GM21526 (cell line): Measurements from ENCODE around the gene SH3RF3.
"Not testable (repeated sequence)": the region's sequence is repeated elsewhere in the genome, so short reads cannot be mapped to it uniquely, and the experiment has no call there.

Experiments
- ATAC-seq: cut with Tn5 transposase; IDR thresholded peaks from one replicate; pipeline ENCODE4 v1.9.1; 2021; ENCODE audit warnings: moderate library complexity; ENCODE audit not compliant: unreplicated experiment, low FRiP score

Gene SH3RF3

DNA sequence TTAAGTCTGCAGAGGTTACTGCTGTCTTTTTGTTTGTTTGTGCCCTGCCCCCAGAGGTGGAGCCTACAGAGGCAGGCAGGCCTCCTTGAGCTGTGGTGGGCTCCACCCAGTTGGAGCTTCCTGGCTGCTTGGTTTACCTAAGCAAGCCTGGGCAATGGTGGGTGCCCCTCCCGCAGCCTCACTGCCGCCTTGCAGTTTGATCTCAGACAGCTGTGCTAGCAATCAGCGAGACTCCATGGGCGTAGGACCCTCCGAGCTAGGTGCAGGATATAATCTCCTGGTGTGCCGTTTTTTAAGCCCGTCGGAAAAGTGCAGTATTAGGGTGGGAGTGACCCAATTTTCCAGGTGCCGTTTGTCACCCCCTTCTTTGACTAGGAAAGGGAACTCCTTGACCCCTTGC, 11.8 kb upstream of the SH3RF3 start:
- not testable (repeated sequence) for ATAC-seq

DNA sequence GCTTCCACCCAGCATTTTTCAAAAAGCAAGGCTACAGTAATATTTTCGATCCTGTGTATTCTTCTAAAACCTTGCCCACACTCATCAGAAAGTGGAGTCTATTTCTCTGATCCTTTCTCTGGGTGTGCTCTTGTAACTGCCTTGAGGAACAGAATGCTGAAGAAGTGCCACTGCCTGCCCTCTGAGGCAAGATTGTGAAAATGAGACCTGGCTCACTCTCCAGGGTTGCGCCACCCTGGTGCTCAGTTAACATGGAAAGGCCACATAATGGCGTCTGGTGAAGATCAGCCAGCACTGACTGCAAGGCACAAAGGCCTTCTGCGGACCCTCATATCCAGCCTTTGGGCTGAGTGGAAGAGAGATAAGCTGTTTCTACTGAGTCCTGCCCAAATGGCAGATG, 11.2 kb upstream of the SH3RF3 start:
- no peak for ATAC-seq

GRCh38 chr2:109118321-109118720, 10.7 kb upstream of the SH3RF3 start:
- ATAC-seq = no peak

- no peak for ATAC-seq
Observed at GRCh38 chr2:109120166-109120565, 8.8 kb upstream of the SH3RF3 start.

- not testable (repeated sequence) for ATAC-seq
Observed at GRCh38 chr2:109120686-109121085, 8.3 kb upstream of the SH3RF3 start.

- no peak for ATAC-seq
Observed at GRCh38 chr2:109123586-109124201, 5.3 kb upstream of the SH3RF3 start.

- no peak for ATAC-seq
Observed at GRCh38 chr2:109124982-109125592, 3.9 kb upstream of the SH3RF3 start.

GRCh38 chr2:109125593-109126500, 3.2 kb upstream of the SH3RF3 start:
- ATAC-seq = no peak

- ATAC-seq = no peak
Observed at GRCh38 chr2:109126501-109126860, 2.5 kb upstream of the SH3RF3 start.

- ATAC-seq = no peak
Observed at GRCh38 chr2:109127556-109127955, 1.4 kb upstream of the SH3RF3 start.

GRCh38 chr2:109128048-109128615, 873 bp upstream of the SH3RF3 start:
- no peak for ATAC-seq

DNA sequence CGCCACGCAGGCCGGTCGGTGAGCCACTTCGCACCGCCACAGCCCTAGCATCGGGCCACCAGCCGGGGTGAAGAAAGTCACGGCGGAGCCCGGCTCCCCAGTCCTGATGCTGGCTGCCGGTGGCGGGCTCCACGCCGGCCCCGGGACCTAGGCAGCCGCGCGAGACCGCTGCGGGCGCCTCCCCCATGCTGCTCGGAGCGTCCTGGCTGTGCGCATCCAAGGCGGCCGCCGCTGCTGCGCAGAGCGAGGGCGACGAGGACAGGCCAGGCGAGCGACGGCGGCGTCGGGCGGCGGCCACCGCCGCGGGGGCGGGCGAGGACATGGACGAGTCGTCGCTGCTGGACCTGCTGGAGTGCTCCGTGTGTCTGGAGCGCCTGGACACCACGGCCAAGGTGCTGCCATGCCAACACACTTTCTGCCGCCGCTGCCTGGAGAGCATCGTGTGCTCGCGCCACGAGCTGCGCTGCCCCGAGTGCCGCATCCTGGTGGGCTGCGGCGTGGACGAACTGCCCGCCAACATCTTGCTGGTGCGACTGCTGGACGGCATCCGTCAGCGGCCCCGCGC, 433 bp downstream of the SH3RF3 start:
- no peak for ATAC-seq

DNA sequence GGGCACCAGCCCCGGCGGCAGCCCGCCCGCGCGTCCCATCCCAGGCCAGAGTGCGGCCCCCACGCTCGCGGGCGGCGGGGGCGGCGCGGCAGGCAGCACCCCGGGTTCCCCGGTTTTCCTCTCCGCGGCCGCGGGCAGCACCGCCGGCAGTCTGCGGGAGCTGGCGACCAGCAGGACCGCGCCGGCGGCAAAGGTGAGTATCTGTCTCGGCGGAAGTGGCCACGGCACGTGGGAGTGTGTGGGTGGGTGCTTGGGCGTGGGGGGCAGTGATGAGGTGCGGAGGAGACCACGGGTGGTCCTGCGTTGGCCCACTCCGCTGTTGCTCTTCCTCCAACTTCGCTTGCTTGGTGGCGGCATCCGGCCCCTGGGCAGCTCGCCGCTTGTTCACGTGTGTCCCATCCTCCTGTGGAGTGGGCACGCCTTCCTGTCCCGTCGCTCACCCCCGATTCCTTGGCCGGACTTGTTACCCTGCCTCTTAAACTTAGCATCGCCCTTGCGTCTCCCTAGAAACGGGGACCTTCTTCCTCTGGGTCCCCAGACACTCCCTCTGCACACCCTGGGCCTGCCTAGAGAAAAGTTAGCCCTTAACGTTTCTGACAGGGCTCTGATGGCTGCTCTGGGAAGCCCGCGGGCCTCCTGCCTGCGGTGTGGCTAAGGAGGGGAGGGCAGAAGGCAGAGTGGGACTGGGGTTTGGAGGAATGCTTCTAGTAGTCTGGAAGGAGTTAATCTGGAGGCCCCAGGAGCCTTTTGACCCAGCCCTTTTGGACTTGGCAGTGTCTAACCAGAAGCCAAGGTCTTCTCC, 1.1 kb downstream of the SH3RF3 start:
- ATAC-seq = no peak

DNA sequence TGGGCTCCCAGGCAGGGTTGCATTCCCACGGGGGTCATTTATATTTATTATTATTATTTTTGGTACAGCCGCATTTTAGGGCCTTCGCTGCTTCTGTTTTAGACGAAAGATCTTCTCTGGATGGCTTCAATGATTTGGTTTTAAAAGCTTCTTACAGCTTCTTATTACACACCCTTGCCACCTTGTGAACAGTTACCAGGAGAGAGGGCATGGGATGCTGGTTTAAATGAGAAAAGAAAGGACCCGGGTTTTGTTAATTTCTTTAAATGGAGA, 1.7 kb downstream of the SH3RF3 start:
- ATAC-seq = no peak

DNA sequence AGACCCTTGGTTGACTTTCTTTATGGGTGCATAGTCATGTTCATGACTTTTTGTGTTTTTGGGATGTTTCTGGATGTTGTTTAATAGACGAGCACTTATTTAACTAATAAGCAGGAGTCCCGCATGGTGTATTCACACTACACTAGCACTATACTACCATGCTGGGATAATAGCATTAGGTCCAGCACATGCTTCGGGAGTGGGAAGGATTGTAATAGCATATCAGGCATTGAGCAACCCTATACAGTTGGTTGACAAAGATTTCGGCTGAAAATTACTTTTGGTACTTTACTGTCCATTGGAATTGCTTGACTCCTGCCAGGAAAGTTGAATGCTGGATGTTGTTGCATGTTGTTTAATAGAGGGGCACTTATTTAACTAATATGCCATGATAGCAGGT, 2.8 kb downstream of the SH3RF3 start:
- ATAC-seq = no peak

DNA sequence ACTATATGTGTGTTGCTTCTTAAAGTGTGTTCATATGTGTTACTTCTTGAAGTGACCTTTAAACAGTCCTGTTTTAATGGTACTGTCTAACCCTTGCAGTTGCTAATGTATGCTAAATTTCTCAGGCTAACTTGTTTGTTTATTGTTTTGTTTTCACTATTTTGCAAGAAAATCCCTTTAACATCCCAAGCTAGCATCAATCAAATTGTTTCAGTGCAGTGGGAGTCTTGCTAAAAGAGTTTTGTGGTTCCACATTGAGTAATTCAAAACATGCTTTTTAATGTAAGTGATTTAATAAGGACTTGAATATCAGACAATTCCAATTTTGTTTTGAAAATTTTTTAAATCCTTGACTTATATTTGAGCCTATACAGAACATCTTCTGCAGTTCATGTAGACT, 3.6 kb downstream of the SH3RF3 start:
- ATAC-seq = no peak

DNA sequence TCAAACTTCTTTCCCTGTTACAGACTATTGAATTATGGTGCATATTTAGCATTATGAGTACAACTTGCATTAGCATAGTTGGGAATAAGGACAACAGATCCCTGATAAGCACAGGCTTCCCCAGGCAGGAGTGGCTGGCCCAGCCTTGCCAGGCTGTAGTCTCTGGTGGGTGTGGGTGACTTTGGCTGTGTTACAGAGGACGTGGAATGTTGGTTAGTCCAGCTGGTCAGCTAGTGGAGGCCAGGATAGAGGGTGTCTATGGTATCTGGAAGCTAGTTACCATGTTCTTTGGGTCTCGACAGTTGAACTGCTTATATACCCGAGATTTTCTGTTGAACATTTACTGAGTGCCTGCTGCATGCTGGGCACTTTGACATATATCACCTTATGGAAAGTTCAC, 4.7 kb downstream of the SH3RF3 start:
- ATAC-seq = no peak

- ATAC-seq = no peak
Observed at GRCh38 chr2:109134741-109135358, 5.8 kb downstream of the SH3RF3 start.

DNA sequence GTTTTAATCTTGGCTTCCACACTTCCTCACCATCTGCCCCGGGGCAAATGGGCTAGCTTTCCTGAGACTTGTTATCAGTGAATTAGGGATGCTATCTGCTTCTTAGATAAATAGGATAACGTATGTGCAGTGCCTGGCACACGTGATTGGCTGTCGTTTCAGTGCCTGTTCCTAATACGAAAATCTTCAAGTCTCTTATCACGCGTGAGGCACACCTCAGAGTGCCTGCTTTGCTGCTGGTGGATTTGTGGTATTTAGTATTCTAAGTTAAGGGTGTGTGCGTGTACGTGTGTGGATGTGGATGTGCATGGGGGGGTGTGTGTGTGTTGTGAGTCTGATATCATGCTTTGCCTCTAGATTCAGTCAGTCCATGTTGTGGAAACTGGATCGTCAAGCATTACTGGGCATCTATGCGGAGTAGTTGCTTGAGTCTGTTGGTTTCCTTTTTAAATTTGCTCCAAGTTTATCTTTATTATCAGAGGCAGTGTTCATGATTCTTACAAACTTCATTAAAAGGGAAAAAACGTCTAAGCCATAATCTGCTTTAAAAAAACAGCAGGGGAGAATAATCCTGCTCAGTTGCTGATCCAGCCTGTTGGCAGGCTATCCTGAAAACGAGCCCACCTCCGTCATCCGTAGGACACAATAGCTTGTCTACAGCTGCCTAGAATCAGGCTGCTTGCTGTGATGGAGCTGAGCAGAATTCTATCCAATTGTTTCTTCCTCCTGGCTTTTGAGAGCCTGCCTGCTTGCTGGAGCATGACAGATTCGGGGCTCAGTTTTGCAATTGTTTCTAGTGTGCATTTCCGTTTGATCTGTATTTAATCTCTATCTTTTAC, 6.6 kb downstream of the SH3RF3 start:
- ATAC-seq = no peak
